Hematopoietic multipotent progenitor cell treated with erythropoietin and hydrocortisone succinate and interleukin-3 and kit ligand, for 17 days (in vitro differentiated cells): ENCODE results near the gene RIMS4.

Experiments
- DNase-seq: peaks from one replicate; pipeline ENCODE4 v3.0.0-alpha.2; 2015; ENCODE audit warnings: low spot score

RIMS4 gene

DNA sequence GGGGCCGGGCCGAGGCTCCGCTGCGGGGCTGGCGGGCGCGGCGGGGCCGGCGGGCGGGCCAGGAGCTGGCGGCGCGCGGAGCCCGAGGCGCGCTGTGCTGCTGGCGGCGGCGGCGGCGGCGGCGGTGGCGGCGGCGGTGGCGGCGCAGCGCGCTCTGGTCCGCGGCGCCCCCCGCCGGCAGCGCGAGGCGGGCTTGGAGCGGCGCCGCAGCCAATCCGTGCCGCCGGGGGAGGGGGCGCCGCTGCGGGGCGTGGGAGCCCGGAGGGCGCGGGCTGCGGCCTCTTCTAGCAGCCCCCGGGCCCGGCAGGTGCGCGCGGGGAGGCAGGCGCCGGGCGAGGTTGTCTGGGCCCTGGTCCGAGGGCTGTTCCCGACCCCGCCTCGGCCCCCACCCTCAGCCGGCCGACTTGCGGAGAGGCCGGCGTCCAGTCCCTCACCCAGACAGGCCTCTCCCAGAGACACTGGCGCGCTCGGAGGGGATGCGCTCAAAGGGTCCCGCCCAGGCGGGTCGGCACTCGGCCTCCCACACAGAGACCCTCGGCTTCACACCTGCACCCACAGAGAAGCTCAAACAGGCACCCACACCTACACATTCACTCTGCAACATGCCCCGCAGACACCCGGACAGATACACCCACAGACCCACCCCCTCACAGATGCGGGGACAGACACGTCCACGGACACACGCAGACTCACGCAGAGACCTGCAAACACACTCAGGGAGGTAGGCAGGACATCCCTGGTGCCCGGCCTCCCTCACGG is at the start of gene RIMS4:
Gene RIMS4, minus strand, starts transcription at position 156 of the 759 bp plus-strand sequence. CDS start 275 bp downstream, outside the sequence.
- DNase-seq, result no peak

GRCh38 chr20:44858606-44859360 is 48.4 kb upstream of the RIMS4 start:
- no peak for DNase-seq

DNA sequence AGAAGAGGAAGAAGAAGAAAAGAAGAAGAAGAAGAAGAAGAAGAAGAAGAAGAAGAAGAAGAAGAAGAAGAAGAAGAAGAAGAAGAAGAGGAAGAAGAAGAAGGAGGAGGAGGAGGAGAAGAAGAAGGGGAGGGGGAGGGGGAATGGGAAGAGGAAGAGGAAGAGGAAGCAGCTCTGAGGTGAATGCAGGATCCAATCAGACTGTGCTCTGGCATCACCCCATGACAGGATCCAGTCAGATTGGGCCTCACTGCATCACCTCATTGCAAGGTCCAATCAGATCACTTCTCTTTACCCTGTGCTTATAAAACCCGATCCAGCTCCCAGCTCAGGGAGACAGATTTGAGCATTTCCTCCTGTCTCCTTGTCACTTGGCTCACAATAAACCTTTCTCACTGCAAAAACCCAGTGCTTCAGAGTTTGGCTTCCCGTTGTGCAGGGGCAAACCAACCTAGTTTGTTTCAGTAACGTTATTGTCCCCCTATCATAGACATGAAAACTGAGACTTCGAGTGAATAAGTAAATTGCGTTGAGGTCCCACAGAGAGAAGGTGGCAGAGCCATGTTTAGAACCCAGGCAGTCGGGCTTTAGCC is 46.6 kb upstream of the RIMS4 start:
- DNase-seq, result no peak

DNA sequence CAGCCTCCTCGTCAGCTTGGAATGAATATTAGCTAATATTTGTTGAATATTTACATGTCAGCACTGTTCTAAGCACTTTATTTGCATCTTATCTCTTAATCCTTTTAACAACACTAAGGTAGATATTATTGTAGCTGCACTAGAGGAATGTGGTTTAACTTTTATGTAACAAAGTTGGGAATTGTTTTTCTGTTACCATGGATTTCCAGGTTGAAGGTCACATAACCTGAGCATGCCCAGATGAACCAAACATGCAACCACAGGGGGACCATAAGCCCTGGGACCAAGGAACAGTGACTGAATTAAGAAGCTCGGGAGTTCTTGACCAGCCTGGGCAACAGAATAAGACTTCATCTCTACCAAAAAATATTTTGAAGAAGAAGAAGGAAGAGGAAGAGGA is 46.1 kb upstream of the RIMS4 start:
- no peak for DNase-seq

GRCh38 chr20:44851545-44851944 is 41.2 kb upstream of the RIMS4 start:
- no peak for DNase-seq

GRCh38 chr20:44850837-44851236 is 40.5 kb upstream of the RIMS4 start:
- no peak for DNase-seq

GRCh38 chr20:44850272-44850671 is 39.9 kb upstream of the RIMS4 start:
- DNase-seq, result no peak

- DNase-seq, result no peak
These were observed 39.4 kb upstream of the RIMS4 start for GRCh38 chr20:44849703-44850102.

DNA sequence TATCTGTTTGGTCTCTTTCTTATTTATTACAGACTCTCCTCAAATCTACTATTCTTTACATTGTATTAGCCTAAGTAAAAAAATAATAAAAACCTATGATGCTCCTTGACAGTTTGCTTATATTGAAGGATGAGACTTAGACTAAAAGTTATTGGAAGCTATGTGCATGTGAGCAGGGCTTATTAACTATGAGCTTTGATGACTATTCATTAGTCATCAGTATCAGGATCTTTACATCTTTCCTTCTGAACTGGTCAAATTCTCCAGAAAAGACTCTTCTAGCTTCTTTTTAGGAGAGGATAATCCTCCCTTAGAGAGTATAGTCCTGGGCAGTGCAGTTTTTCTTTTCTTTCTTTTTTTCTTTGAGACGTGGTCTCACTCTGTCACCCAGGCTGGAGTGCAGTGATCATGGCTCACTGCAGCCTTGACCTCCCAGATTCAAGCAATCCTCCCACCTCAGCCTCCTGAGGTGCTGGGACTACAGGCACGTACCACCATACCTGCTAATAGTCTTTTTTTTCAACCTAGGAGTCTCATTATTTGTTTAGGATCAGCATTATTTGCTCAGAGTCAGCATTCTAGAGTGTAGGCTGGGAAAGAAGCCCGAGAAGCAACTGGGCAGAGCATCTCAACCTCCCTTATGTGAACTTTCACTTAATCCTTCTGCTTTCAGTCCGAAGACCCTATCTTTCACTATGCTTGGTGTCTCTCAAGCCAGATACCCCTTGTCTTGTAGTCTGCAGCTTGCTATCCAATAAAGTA is 38.1 kb upstream of the RIMS4 start:
- DNase-seq, result no peak

DNA sequence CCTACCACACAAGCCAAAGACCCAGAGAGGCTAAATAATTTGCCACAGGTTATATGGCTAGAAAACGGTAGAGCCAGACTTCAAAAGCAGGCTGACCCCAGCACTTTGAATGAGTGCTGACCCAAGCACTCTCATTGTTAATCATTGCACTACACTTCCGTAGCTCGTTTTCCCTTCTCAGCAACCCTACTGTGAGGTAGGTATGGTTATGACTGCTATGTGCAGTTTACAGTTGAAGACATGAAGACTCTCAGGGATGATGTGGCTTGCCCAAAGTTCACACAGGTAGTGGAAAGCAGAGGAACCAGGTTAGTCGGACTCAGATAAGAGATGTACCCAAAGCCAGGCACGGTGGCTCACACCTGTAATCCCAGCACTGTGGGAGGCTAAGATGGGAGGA is 33.5 kb upstream of the RIMS4 start:
- DNase-seq, result no peak

- DNase-seq, result no peak
These were observed 31.6 kb upstream of the RIMS4 start for GRCh38 chr20:44841955-44842354.

DNA sequence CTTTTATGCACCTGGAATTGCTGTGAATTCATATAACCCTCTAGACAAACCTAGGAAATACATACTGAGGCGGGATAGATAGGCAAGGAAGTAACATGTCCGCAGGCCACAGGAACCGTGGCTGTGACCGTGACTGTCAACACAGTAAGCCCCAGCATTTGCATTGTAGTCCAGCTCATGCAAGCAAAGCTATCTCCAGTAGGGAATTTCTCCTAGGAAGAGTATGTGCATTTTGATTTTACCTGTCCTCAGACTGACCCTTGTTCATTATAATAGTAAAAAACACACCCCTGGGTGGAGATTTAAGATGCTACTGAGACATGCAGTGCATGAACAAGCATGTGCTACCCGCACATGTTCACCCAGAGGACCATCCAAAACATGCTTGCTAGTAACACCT is 30.5 kb upstream of the RIMS4 start:
- DNase-seq, result no peak

DNA sequence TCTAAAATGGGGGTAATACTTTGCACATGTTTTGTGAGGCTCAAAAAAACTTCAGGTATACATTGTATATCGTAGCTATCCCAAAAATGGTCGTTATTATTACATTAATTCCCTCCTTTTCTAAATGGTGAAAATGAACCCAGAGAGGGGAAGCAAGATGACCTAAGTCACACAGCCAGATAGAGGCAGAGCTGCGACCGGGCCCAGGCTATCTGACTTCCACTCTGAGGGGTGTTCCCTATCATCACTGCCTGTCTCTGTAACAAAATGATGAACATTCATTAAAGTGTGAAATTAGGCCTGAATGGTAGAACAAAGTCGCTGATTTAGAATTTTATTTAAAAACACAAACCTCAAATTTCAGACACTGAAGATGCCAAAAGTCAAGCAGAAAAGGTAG is 29.1 kb upstream of the RIMS4 start:
- DNase-seq, result no peak

- no peak for DNase-seq
These were observed 28.2 kb upstream of the RIMS4 start for GRCh38 chr20:44838521-44838920.

- no peak for DNase-seq
These were observed 27.6 kb upstream of the RIMS4 start for GRCh38 chr20:44837946-44838345.

DNA sequence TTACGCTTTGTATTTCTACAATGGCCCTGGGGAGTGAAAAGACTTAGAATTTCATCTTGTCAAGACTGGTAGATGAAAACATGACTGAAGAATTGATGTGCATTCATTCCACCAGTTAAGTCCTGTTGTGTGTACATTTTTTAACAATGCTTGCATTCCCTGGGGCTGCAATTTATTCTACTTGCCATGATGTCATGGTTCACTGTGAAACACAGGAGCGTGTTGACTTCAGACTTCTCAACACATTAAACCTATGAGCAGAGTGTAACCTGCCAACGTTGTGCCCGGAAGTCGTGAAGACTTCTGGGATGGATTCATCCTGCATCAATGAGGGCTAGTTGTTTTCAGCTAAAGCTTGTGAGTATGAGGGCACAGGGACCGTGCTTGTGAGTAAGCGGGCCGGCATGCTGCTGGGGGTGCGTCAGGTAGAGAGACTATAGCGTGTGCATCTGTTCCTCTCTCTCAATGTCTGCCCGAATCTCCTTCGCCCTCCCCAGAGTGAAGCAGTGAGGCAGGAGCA is 26.3 kb upstream of the RIMS4 start:
- DNase-seq, result no peak

GRCh38 chr20:44835661-44836221 is 25.4 kb upstream of the RIMS4 start:
- no peak for DNase-seq

DNA sequence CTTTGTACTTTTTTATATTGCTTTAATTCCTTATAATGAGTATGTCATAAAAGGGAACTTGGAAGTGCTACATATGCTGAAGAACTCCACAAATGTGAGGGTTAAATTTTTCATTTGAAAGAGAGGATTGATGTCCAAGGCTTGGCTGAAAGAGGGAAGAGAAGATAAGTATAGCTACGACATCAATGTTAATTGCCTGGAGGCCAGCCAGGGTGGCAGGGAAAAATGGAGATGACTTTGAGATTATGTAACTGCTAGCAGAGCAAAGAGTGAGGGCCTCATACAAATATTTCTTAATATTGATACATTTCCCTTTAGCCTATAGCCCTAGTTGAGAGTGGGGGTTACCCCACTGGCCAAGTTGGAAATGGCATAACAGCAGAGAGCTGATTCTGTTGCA is 24.8 kb upstream of the RIMS4 start:
- no peak for DNase-seq

DNA sequence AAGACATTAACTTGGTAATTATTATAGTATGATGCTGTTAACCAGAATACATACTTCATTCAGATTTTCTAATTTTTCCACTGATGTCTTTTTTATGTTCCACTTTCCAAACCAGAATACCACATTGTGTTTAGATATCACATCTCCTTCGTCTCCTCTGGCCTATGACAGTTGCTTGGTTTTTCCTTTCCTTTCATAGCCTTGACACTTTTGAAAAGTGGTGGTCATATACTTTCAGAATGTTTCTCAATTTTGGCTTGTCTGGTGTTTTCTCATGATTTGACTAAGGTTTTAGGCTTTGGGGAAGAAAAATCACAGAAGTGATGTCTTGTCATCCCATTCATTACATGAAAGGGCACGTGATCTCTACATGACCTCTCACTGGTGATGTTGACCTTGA is 24.3 kb upstream of the RIMS4 start:
- DNase-seq, result no peak

DNA sequence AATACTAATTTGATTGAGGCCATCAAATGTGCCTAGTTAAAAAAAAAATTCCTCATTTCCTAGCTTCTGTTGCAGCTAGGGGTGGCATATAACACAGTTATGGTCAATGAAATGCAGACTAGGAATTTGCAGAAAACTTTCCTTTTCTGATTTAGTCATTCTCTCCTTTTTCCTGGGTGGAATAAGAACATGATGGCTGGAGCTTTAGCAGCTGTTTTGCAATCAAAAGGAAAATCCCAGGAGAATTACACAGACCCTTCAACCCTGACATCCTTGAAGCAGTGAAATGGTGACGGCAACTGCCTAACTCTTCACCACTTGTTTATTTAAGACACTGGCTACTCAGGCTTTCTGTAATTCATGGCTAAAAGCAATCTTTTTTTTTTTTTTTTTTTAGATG is 23.1 kb upstream of the RIMS4 start:
- no peak for DNase-seq

DNA sequence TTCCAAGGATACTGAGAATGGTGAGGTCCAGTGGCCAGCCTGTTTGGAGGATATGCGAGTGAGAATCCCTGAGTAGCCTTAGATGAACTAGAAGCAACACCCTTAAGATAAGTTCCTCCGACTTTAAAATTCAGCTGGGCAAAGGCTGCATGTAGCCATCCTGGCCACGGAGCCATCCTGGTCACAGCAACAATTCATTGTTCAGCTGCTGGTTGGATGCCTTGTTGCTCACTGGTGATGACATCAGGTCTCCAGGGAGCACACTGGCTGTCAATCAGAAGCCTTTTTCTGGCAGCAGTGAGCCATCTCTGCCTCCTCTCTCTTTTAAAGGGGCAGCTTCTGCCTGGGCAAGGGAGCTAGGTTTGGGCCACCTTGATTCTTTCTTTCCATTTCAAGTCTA is 22.4 kb upstream of the RIMS4 start:
- DNase-seq, result no peak

- no peak for DNase-seq
These were observed 20.6 kb upstream of the RIMS4 start for GRCh38 chr20:44830995-44831394.
